HCT116 (cell line): Measurements from ENCODE around the gene PSMA6.

Source experiments
- ATF3 ChIP-seq: IDR thresholded peaks from 2 replicates; pipeline ENCODE4 v1.6.1; 2012
- CEBPB ChIP-seq: IDR thresholded peaks from 2 replicates; pipeline ENCODE4 v1.6.1; 2012; ENCODE audit warnings: low read depth
- CTCF ChIP-seq, 3 experiments: fragments of 200-600 bp in 1 of 3; sonication (generic) in 1 of 3; IDR thresholded peaks in 2 of 3; conservative IDR thresholded peaks in 1 of 3; 2 replicates each; pipeline ENCODE4 v1.5.1; 2012 to 2017; ENCODE audit warnings: low read depth in 2 of 3, low read length in 2 of 3, antibody characterized with exemption in 1 of 3, borderline replicate concordance in 1 of 3, control low read depth in 1 of 3, mild to moderate bottlenecking in 1 of 3, mixed read lengths in 1 of 3, mixed run types in 1 of 3, moderate library complexity in 1 of 3; ENCODE audit not compliant: insufficient read depth in 1 of 3
- EZH2 ChIP-seq: fragments of 200-600 bp; sonication (generic); IDR thresholded peaks from 2 replicates; pipeline ENCODE4 v1.6.1; 2017; ENCODE audit warnings: antibody characterized with exemption, mixed run types
- EZH2phosphoT487 ChIP-seq: fragments of 200-600 bp; IDR thresholded peaks from 2 replicates; pipeline ENCODE4 v1.6.1; 2018; ENCODE audit warnings: antibody characterized with exemption, borderline replicate concordance
- POLR2A ChIP-seq: IDR thresholded peaks from 2 replicates; pipeline ENCODE4 v1.7.0; 2011; ENCODE audit warnings: borderline replicate concordance; ENCODE audit not compliant: insufficient read depth, insufficient read length; ENCODE audit errors: extremely low read depth
- POLR2AphosphoS5 ChIP-seq: IDR thresholded peaks from 2 replicates; pipeline ENCODE4 v1.6.1; 2011; ENCODE audit warnings: mild to moderate bottlenecking, low read depth, low read length, moderate library complexity
- RAD21 ChIP-seq: IDR thresholded peaks from 2 replicates; pipeline ENCODE4 v1.6.1; 2012; ENCODE audit warnings: low read depth, mild to moderate bottlenecking
- REST ChIP-seq: IDR thresholded peaks from 2 replicates; pipeline ENCODE4 v1.6.1; 2012; ENCODE audit warnings: low read depth
- TCF7L2 ChIP-seq: IDR thresholded peaks from 2 replicates; pipeline ENCODE4 v1.7.0; 2011; ENCODE audit warnings: borderline replicate concordance, inconsistent platforms; ENCODE audit not compliant: insufficient read depth, insufficient read length; ENCODE audit errors: extremely low read depth
- YY1 ChIP-seq: IDR thresholded peaks from 2 replicates; pipeline ENCODE4 v1.6.1; 2011; ENCODE audit warnings: low read length, low read depth, moderate library complexity, mild to moderate bottlenecking; ENCODE audit not compliant: insufficient replicate concordance; ENCODE audit errors: extremely low read depth
- TF ChIP-seq, protein P1 (sequence below): IDR thresholded peaks from 2 replicates; pipeline ENCODE4 v1.6.1; 2012

GRCh38 chr14:35305633-35306032, 13.5 kb downstream of the PSMA6 start:
- TF ChIP-seq EZH2 (no peak), RAD21 (no peak), CTCF (IDR thresholded peaks at IDR 0.05 in 2 of 3, conservative IDR thresholded peaks at IDR 0.05 in 1 of 3; ENCODE audit: borderline replicate concordance in 1 of 3, insufficient read depth in 1 of 3, low read depth in 2 of 3, low read length in 2 of 3) (no peak), EZH2phosphoT487 (no peak), POLR2A (no peak), CEBPB (no peak), REST (no peak), POLR2AphosphoS5 (no peak), ATF3 (no peak), YY1 (no peak), TCF7L2 (no peak)
- TF ChIP-seq, protein P1, sequence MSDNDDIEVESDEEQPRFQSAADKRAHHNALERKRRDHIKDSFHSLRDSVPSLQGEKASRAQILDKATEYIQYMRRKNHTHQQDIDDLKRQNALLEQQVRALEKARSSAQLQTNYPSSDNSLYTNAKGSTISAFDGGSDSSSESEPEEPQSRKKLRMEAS = no peak
